Measurements from ENCODE around the gene ITGB3. TPM values are rescaled to one million over a fixed set of nuclear protein-coding genes. Genes with fewer than 3 reads are reported as not detected.

The ITGB3 gene
- total and polyA plus RNA-seq, 9 of the 15 experiments (the other 6 are each of a cell fraction or from before 2014, with no cell fraction given) = 0.08 to 2.6 (median 0.62) TPM; not detected in 1

DNA sequence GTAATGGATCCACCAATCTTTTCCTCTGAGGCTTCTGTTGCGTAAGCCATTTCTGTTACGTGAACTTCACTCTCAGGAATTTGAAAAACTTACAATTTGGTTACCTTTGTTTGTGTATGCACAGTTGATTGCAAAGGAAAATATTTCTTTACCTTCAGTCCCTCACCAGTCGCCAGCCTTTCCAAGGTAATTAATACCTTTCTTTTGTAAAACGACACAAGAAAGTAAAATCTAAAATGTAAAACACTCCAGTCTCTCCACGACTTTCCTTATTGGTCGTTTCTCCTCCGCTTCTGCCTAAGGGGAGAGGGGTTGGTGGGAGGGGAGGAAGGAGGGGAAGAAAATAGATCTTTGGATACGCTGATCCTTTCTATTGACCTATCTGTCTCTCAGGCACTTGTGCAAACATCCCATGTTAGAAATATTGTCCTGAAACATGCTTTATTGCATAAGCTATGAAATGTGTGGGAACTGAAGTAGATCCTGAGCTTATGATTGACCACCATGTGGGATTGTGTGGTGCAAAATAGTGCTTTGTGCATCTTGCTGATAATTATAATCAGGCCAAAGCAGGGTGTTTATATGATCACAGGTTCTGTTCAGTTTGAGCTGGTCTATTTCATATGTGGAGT lies 37.7 kb downstream of the ITGB3 start (continued):
- TF ChIP-seq ZNF830 (CRISPR knock-in tag; IDR thresholded peaks at IDR 0.05) (no peak), PHF8 (IDR thresholded peaks at IDR 0.05; ENCODE audit: borderline replicate concordance, low read length) (no peak), ZBTB7A (IDR thresholded peaks at IDR 0.05; ENCODE audit: borderline replicate concordance, control insufficient read depth, low read depth, low read length) (no peak), U2AF1 (optimal IDR thresholded peaks at IDR 0.05; ENCODE audit: low read depth, low read length) (no peak), KDM4B (IDR thresholded peaks at IDR 0.05; ENCODE audit: borderline replicate concordance in 2 of 2, low read depth in 1 of 2) (no peak), ZKSCAN3 (CRISPR knock-in tag; IDR thresholded peaks at IDR 0.05) (no peak), ZNF444 (CRISPR knock-in tag; IDR thresholded peaks at IDR 0.05) (no peak), ZNF217 (CRISPR knock-in tag; IDR thresholded peaks at IDR 0.05) (no peak), KAT8 (IDR thresholded peaks at IDR 0.05; ENCODE audit: low read depth) (no peak), JUN (IDR thresholded peaks at IDR 0.05; ENCODE audit: borderline replicate concordance, low read depth, low read length) (no peak), JUN (CRISPR knock-in tag; IDR thresholded peaks at IDR 0.05; ENCODE audit: borderline replicate concordance) (no peak), PHF20 (IDR thresholded peaks at IDR 0.05; ENCODE audit: partially characterized antibody) (no peak), BRF1 (IDR thresholded peaks at IDR 0.05; ENCODE audit: borderline replicate concordance, extremely low read depth, insufficient read length) (no peak), YY1 (IDR thresholded peaks at IDR 0.05; ENCODE audit: borderline replicate concordance in 1 of 3, control insufficient read depth in 1 of 3, extremely low read depth in 1 of 3, insufficient read depth in 3 of 3, insufficient read length in 1 of 3, insufficient replicate concordance in 2 of 3, low read depth in 1 of 3, low read length in 2 of 3) (no peak), GTF2F1 (IDR thresholded peaks at IDR 0.05; ENCODE audit: low read depth, low read length) (no peak), ELF2 (CRISPR knock-in tag; IDR thresholded peaks at IDR 0.05) (no peak)
- TF ChIP-seq, protein P1, sequence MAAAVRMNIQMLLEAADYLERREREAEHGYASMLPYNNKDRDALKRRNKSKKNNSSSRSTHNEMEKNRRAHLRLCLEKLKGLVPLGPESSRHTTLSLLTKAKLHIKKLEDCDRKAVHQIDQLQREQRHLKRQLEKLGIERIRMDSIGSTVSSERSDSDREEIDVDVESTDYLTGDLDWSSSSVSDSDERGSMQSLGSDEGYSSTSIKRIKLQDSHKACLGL (CRISPR knock-in tag; IDR thresholded peaks at IDR 0.05; ENCODE audit: borderline replicate concordance, poor library complexity, severe bottlenecking) = no peak
- TF ChIP-seq, protein P2, sequence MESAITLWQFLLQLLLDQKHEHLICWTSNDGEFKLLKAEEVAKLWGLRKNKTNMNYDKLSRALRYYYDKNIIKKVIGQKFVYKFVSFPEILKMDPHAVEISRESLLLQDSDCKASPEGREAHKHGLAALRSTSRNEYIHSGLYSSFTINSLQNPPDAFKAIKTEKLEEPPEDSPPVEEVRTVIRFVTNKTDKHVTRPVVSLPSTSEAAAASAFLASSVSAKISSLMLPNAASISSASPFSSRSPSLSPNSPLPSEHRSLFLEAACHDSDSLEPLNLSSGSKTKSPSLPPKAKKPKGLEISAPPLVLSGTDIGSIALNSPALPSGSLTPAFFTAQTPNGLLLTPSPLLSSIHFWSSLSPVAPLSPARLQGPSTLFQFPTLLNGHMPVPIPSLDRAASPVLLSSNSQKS (CRISPR knock-in tag; IDR thresholded peaks at IDR 0.05) = no peak
- TF ChIP-seq, protein P3, sequence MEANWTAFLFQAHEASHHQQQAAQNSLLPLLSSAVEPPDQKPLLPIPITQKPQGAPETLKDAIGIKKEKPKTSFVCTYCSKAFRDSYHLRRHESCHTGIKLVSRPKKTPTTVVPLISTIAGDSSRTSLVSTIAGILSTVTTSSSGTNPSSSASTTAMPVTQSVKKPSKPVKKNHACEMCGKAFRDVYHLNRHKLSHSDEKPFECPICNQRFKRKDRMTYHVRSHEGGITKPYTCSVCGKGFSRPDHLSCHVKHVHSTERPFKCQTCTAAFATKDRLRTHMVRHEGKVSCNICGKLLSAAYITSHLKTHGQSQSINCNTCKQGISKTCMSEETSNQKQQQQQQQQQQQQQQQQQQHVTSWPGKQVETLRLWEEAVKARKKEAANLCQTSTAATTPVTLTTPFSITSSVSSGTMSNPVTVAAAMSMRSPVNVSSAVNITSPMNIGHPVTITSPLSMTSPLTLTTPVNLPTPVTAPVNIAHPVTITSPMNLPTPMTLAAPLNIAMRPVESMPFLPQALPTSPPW (CRISPR knock-in tag; IDR thresholded peaks at IDR 0.05) = no peak
- TF ChIP-seq, protein P4, sequence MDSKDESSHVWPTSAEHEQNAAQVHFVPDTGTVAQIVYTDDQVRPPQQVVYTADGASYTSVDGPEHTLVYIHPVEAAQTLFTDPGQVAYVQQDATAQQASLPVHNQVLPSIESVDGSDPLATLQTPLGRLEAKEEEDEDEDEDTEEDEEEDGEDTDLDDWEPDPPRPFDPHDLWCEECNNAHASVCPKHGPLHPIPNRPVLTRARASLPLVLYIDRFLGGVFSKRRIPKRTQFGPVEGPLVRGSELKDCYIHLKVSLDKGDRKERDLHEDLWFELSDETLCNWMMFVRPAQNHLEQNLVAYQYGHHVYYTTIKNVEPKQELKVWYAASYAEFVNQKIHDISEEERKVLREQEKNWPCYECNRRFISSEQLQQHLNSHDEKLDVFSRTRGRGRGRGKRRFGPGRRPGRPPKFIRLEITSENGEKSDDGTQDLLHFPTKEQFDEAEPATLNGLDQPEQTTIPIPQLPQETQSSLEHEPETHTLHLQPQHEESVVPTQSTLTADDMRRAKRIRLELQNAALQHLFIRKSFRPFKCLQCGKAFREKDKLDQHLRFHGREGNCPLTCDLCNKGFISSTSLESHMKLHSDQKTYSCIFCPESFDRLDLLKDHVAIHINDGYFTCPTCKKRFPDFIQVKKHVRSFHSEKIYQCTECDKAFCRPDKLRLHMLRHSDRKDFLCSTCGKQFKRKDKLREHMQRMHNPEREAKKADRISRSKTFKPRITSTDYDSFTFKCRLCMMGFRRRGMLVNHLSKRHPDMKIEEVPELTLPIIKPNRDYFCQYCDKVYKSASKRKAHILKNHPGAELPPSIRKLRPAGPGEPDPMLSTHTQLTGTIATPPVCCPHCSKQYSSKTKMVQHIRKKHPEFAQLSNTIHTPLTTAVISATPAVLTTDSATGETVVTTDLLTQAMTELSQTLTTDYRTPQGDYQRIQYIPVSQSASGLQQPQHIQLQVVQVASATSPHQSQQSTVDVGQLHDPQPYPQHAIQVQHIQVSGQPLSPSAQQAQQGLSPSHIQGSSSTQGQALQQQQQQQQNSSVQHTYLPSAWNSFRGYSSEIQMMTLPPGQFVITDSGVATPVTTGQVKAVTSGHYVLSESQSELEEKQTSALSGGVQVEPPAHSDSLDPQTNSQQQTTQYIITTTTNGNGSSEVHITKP (IDR thresholded peaks at IDR 0.05; ENCODE audit: partially characterized antibody) = no peak
